ENCODE measurements around the gene CACNA1S.

Gene CACNA1S

GRCh38 chr1:201068976-201069375 is 43.2 kb downstream of the CACNA1S start:
- Histone ChIP-seq H3K36me3 (replicated peaks) (no peaks in the 10 kb centered on the region), H3K9me3 (no peaks in the 10 kb centered on the region), H3K4me3 (no peak overlapping the region), H3K4me1 (no peaks in the 10 kb centered on the region), H3K27me3 (ENCODE audit: low read depth) (no peaks in the 10 kb centered on the region)
- DNase-seq (ENCODE audit: low spot score in 2 of 2): no peak
- in situ Hi-C loops (cut with MboI; ENCODE audit: low sequenced_read_pairs): no loop called here

- in situ Hi-C loops (cut with MboI; ENCODE audit: low sequenced_read_pairs): no loop called here
- no peaks in the 10 kb centered on the region for H3K27me3 ChIP-seq (ENCODE audit: low read depth)
- H3K4me3 ChIP-seq: no peak overlapping the region
- H3K4me1 ChIP-seq: no peaks in the 10 kb centered on the region
- no peak for DNase-seq (ENCODE audit: low spot score in 2 of 2)
- H3K9me3 ChIP-seq: no peaks in the 10 kb centered on the region
- H3K36me3 ChIP-seq (replicated peaks): no peaks in the 10 kb centered on the region
Measured at GRCh38 chr1:201066986-201067385, 45.2 kb downstream of the CACNA1S start.

- Histone ChIP-seq H3K4me1 (no peaks in the 10 kb centered on the region), H3K9me3 (no peaks in the 10 kb centered on the region), H3K36me3 (replicated peaks) (no peaks in the 10 kb centered on the region), H3K27me3 (ENCODE audit: low read depth) (no peaks in the 10 kb centered on the region), H3K4me3 (no peak overlapping the region)
- no peak for DNase-seq (ENCODE audit: low spot score in 2 of 2)
- in situ Hi-C loops (cut with MboI; ENCODE audit: low sequenced_read_pairs): no loop called here
Measured at GRCh38 chr1:201065686-201066085, 46.5 kb downstream of the CACNA1S start.

GRCh38 chr1:201064806-201065205 is 47.4 kb downstream of the CACNA1S start:
- Histone ChIP-seq H3K27me3 (ENCODE audit: low read depth) (no peaks in the 10 kb centered on the region), H3K4me1 (no peaks in the 10 kb centered on the region), H3K4me3 (no peak overlapping the region), H3K9me3 (no peaks in the 10 kb centered on the region), H3K36me3 (replicated peaks) (no peaks in the 10 kb centered on the region)
- DNase-seq (ENCODE audit: low spot score in 2 of 2): no peak
- in situ Hi-C loops (cut with MboI; ENCODE audit: low sequenced_read_pairs): no loop called here

GRCh38 chr1:201063145-201063544 is 49.1 kb downstream of the CACNA1S start:
- Histone ChIP-seq H3K27me3 (ENCODE audit: low read depth) (no peaks in the 10 kb centered on the region), H3K36me3 (replicated peaks) (no peaks in the 10 kb centered on the region), H3K9me3 (no peaks in the 10 kb centered on the region), H3K4me3 (no peak overlapping the region), H3K4me1 (no peaks in the 10 kb centered on the region)
- in situ Hi-C loops (cut with MboI; ENCODE audit: low sequenced_read_pairs): no loop called here
- DNase-seq (ENCODE audit: low spot score in 2 of 2): no peak

- no peak overlapping the region for H3K4me3 ChIP-seq
- H3K9me3 ChIP-seq: no peaks in the 10 kb centered on the region
- DNase-seq (ENCODE audit: low spot score in 2 of 2): no peak
- in situ Hi-C loops (cut with MboI; ENCODE audit: low sequenced_read_pairs): no loop called here
- H3K27me3 ChIP-seq (ENCODE audit: low read depth): no peaks in the 10 kb centered on the region
- no peaks in the 10 kb centered on the region for H3K36me3 ChIP-seq (replicated peaks)
- H3K4me1 ChIP-seq: no peaks in the 10 kb centered on the region
Measured at GRCh38 chr1:201062511-201063091, 49.6 kb downstream of the CACNA1S start.

- Histone ChIP-seq H3K36me3 (replicated peaks) (no peaks in the 10 kb centered on the region), H3K27me3 (ENCODE audit: low read depth) (no peaks in the 10 kb centered on the region; the same call in 1 of the 2 replicates), H3K4me3 (no peak overlapping the region), H3K4me1 (no peaks in the 10 kb centered on the region), H3K9me3 (no peaks in the 10 kb centered on the region)
- in situ Hi-C loops (cut with MboI; ENCODE audit: low sequenced_read_pairs): no loop called here
- no peak for DNase-seq (ENCODE audit: low spot score in 2 of 2)
Measured at GRCh38 chr1:201061886-201062285, 50.3 kb downstream of the CACNA1S start.

GRCh38 chr1:201061049-201061448 is 51.2 kb downstream of the CACNA1S start:
- H3K9me3 ChIP-seq: no peaks in the 10 kb centered on the region
- no peak overlapping the region for H3K4me3 ChIP-seq
- no peaks in the 10 kb centered on the region for H3K4me1 ChIP-seq
- in situ Hi-C loops (cut with MboI; ENCODE audit: low sequenced_read_pairs): no loop called here
- H3K36me3 ChIP-seq (replicated peaks): no peaks in the 10 kb centered on the region
- no peak for DNase-seq (ENCODE audit: low spot score in 2 of 2)
- peaks cover 3% of the 10 kb centered on the region; the same call in 1 of the 2 replicates for H3K27me3 ChIP-seq (ENCODE audit: low read depth)

- in situ Hi-C loops (cut with MboI; ENCODE audit: low sequenced_read_pairs): no loop called here
- H3K4me1 ChIP-seq: no peaks in the 10 kb centered on the region
Measured at GRCh38 chr1:201060586-201060985, 51.6 kb downstream of the CACNA1S start.

GRCh38 chr1:201059871-201060555 is 52.2 kb downstream of the CACNA1S start:
- Histone ChIP-seq H3K9me3 (no peaks in the 10 kb centered on the region), H3K4me1 (no peaks in the 10 kb centered on the region)
- in situ Hi-C loops (cut with MboI; ENCODE audit: low sequenced_read_pairs): no loop called here

More at GRCh38 chr1:201060586-201060985, 51.6 kb downstream of the CACNA1S start:
- Histone ChIP-seq H3K9me3 (no peaks in the 10 kb centered on the region), H3K36me3 (replicated peaks) (no peaks in the 10 kb centered on the region), H3K4me3 (no peak overlapping the region), H3K27me3 (ENCODE audit: low read depth) (peaks cover 3% of the 10 kb centered on the region; the same call in 1 of the 2 replicates)
- DNase-seq (ENCODE audit: low spot score in 2 of 2): no peak

GRCh38 chr1:201059401-201059800 is 52.8 kb downstream of the CACNA1S start:
- H3K9me3 ChIP-seq: no peaks in the 10 kb centered on the region

More at GRCh38 chr1:201059871-201060555, 52.2 kb downstream of the CACNA1S start:
- peaks cover 3% of the 10 kb centered on the region; the same call in 1 of the 2 replicates for H3K27me3 ChIP-seq (ENCODE audit: low read depth)
- no peak overlapping the region for H3K4me3 ChIP-seq
- no peak for DNase-seq (ENCODE audit: low spot score in 2 of 2)
- no peaks in the 10 kb centered on the region for H3K36me3 ChIP-seq (replicated peaks)

GRCh38 chr1:201054091-201054543 is 58.1 kb downstream of the CACNA1S start:
- Histone ChIP-seq H3K27me3 (ENCODE audit: low read depth) (peaks cover 13% of the 10 kb centered on the region), H3K36me3 (replicated peaks) (no peaks in the 10 kb centered on the region), H3K4me1 (no peaks in the 10 kb centered on the region), H3K9me3 (no peaks in the 10 kb centered on the region), H3K4me3 (no peak overlapping the region)
- in situ Hi-C loops (cut with MboI; ENCODE audit: low sequenced_read_pairs): no loop called here
- DNase-seq (ENCODE audit: low spot score in 2 of 2): no peak

More at GRCh38 chr1:201059401-201059800, 52.8 kb downstream of the CACNA1S start:
- Histone ChIP-seq H3K4me3 (no peak overlapping the region), H3K36me3 (replicated peaks) (no peaks in the 10 kb centered on the region), H3K4me1 (no peaks in the 10 kb centered on the region), H3K27me3 (ENCODE audit: low read depth) (peaks cover 3% of the 10 kb centered on the region; the same call in 1 of the 2 replicates)
- DNase-seq (ENCODE audit: low spot score in 2 of 2): no peak
- in situ Hi-C loops (cut with MboI; ENCODE audit: low sequenced_read_pairs): no loop called here

- no peaks in the 10 kb centered on the region for H3K9me3 ChIP-seq
- in situ Hi-C loops (cut with MboI; ENCODE audit: low sequenced_read_pairs): no loop called here
- no peak for DNase-seq (ENCODE audit: low spot score in 2 of 2)
- peaks cover 18% of the 10 kb centered on the region for H3K27me3 ChIP-seq (ENCODE audit: low read depth)
- H3K4me1 ChIP-seq: no peaks in the 10 kb centered on the region
- H3K4me3 ChIP-seq: no peak overlapping the region
- H3K36me3 ChIP-seq (replicated peaks): no peaks in the 10 kb centered on the region
Measured at GRCh38 chr1:201053155-201053860, 58.9 kb downstream of the CACNA1S start.

- Histone ChIP-seq H3K36me3 (replicated peaks) (no peaks in the 10 kb centered on the region), H3K9me3 (no peaks in the 10 kb centered on the region), H3K27me3 (ENCODE audit: low read depth) (peaks cover 15% of the 10 kb centered on the region), H3K4me3 (no peak overlapping the region), H3K4me1 (no peaks in the 10 kb centered on the region)
- in situ Hi-C loops (cut with MboI; ENCODE audit: low sequenced_read_pairs): no loop called here
- no peak for DNase-seq (ENCODE audit: low spot score in 2 of 2)
Measured at GRCh38 chr1:201051399-201051798, 60.8 kb downstream of the CACNA1S start.

Data from HAP-1 (cell line).